Nephron progenitor cell (in vitro differentiated cells): ENCODE data around the gene CFL2.

ENCODE experiments used
- DNase-seq: peaks from one replicate; pipeline ENCODE4 v3.0.0; 2021
- H3K27ac Mint-ChIP-seq: 2 replicates; pipeline ENCODE4 v1.8.0; 2021; ENCODE audit warnings: mild to moderate bottlenecking, moderate library complexity, mixed read lengths
- H3K27me3 Mint-ChIP-seq: 2 replicates; pipeline ENCODE4 v1.8.0; 2021; ENCODE audit warnings: mild to moderate bottlenecking, low read depth, mixed read lengths; ENCODE audit not compliant: poor library complexity
- H3K36me3 Mint-ChIP-seq: 2 replicates; pipeline ENCODE4 v1.8.0; 2021; ENCODE audit warnings: low read depth, mixed read lengths
- H3K4me1 Mint-ChIP-seq: 2 replicates; pipeline ENCODE4 v1.8.0; 2021; ENCODE audit warnings: mixed read lengths
- H3K4me3 Mint-ChIP-seq: 2 replicates; pipeline ENCODE4 v1.8.0; 2021; ENCODE audit warnings: mild to moderate bottlenecking, moderate library complexity, mixed read lengths
- H3K9me3 Mint-ChIP-seq: 2 replicates; pipeline ENCODE4 v1.8.0; 2021; ENCODE audit warnings: mild to moderate bottlenecking, moderate library complexity, mixed read lengths
- CTCF ChIP-seq: fragments of 200-600 bp; sonication (generic); IDR thresholded peaks from 2 replicates; pipeline ENCODE4 v1.5.0; 2021; ENCODE audit warnings: antibody characterized with exemption

Gene CFL2

GRCh38 chr14:34660796-34661195, 53.6 kb downstream of the CFL2 start:
- no peak for TF ChIP-seq CTCF
- Mint-ChIP-seq H3K4me3 (no peak overlapping the region), H3K36me3 (no peaks in the 10 kb centered on the region), H3K27ac (no peak overlapping the region), H3K4me1 (peaks cover 6% of the 10 kb centered on the region), H3K27me3 (peaks cover 6% of the 10 kb centered on the region), H3K9me3 (peaks cover 20% of the 10 kb centered on the region)
- no peak for DNase-seq
